ENCODE results near the gene FGFR2.

The FGFR2 gene

GRCh38 chr10:121440461-121440860 lies 157.8 kb downstream of the FGFR2 start:
- no peak overlapping the region for H3K4me3 ChIP-seq (replicated peaks; ENCODE audit: low read depth, low read length)
- TF ChIP-seq, protein P1, sequence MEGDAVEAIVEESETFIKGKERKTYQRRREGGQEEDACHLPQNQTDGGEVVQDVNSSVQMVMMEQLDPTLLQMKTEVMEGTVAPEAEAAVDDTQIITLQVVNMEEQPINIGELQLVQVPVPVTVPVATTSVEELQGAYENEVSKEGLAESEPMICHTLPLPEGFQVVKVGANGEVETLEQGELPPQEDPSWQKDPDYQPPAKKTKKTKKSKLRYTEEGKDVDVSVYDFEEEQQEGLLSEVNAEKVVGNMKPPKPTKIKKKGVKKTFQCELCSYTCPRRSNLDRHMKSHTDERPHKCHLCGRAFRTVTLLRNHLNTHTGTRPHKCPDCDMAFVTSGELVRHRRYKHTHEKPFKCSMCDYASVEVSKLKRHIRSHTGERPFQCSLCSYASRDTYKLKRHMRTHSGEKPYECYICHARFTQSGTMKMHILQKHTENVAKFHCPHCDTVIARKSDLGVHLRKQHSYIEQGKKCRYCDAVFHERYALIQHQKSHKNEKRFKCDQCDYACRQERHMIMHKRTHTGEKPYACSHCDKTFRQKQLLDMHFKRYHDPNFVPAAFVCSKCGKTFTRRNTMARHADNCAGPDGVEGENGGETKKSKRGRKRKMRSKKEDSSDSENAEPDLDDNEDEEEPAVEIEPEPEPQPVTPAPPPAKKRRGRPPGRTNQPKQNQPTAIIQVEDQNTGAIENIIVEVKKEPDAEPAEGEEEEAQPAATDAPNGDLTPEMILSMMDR (IDR thresholded peaks at IDR 0.05; ENCODE audit: low read depth, low read length, missing control alignments), result no peak
- no peak for DNase-seq (ENCODE audit: extremely low read depth, low read depth)

- no peak for DNase-seq (ENCODE audit: extremely low read depth, low read depth)
- TF ChIP-seq, protein P1 (IDR thresholded peaks at IDR 0.05; ENCODE audit: low read depth, low read length, missing control alignments), result no peak
Observed at GRCh38 chr10:121438333-121438732, 159.9 kb downstream of the FGFR2 start.

GRCh38 chr10:121437596-121437995 lies 160.6 kb downstream of the FGFR2 start:
- TF ChIP-seq, protein P1 (IDR thresholded peaks at IDR 0.05; ENCODE audit: low read depth, low read length, missing control alignments), result no peak
- DNase-seq (ENCODE audit: extremely low read depth, low read depth), result no peak
- no peak overlapping the region for H3K4me3 ChIP-seq (replicated peaks; ENCODE audit: low read depth, low read length)

More at GRCh38 chr10:121438333-121438732, 159.9 kb downstream of the FGFR2 start:
- no peak overlapping the region for H3K4me3 ChIP-seq (replicated peaks; ENCODE audit: low read depth, low read length)

GRCh38 chr10:121436630-121437341 lies 161.5 kb downstream of the FGFR2 start:
- no peak overlapping the region for H3K4me3 ChIP-seq (replicated peaks; ENCODE audit: low read depth, low read length)
- DNase-seq (ENCODE audit: extremely low read depth, low read depth), result no peak
- TF ChIP-seq, protein P1 (IDR thresholded peaks at IDR 0.05; ENCODE audit: low read depth, low read length, missing control alignments), result no peak

DNA sequence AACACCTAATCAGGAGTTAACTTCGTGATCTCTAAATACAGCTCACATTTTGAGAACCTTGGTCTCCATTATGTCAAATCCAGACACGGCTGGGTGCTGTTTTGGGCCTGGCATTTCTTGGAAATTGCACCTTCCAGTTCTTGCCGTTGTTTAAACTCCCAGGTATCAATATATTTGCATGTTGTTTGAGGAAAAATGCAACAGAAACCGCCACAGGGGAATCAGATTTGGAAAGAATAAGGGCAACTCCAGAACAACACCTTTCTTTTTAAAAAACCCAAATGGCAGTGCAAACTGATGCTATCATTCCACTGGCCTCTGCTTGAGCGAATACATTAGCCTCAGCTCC lies 162.0 kb downstream of the FGFR2 start:
- no peak for DNase-seq (ENCODE audit: extremely low read depth, low read depth)
- TF ChIP-seq, protein P1 (IDR thresholded peaks at IDR 0.05; ENCODE audit: low read depth, low read length, missing control alignments), result no peak
- no peak overlapping the region for H3K4me3 ChIP-seq (replicated peaks; ENCODE audit: low read depth, low read length)

DNA sequence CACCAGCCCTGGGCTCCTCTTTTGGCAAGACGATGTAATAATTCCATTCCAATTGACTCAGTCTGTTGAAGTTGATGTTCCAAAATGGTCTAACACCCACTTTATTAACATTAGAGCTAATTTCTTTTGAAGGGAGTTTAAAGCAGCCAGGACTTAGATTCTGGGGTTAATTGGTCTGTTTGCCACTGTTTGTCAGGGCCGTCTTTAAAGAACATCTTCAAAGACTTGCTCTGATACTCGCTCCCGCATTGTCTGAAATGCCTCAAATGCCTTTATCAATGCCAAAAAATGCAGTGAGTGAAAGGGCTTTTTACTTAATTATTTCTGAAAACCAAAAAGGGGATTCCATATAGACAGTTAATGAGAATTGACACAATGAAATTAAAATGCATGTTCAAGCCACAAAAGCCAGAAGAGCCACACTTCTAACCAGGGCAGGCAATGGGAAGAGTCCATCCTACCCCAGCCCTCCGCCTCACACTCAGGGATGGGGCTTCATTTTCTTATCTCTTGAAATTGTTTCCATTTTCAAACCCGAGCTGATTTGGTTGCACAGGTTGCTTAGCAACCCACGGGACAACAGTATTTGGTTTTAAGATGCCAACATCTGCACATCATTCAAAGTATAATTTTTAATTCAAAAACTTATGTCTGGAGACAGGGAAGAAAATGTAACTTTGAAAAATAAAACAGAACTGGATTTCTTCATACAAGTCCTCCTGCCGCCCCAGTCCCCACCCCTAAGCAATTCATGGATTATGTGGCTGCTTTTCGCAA lies 163.0 kb downstream of the FGFR2 start:
- H3K4me3 ChIP-seq (replicated peaks; ENCODE audit: low read depth, low read length), result no peak overlapping the region
- TF ChIP-seq, protein P1 (IDR thresholded peaks at IDR 0.05; ENCODE audit: low read depth, low read length, missing control alignments), result no peak
- no peak for DNase-seq (ENCODE audit: extremely low read depth, low read depth)
